GM21786 (cell line): ENCODE measurements around the gene LSP1.

ENCODE experiments used
- ATAC-seq: cut with Tn5 transposase; IDR thresholded peaks from one replicate; pipeline ENCODE4 v1.9.1; 2021; ENCODE audit not compliant: unreplicated experiment

The LSP1 gene

DNA sequence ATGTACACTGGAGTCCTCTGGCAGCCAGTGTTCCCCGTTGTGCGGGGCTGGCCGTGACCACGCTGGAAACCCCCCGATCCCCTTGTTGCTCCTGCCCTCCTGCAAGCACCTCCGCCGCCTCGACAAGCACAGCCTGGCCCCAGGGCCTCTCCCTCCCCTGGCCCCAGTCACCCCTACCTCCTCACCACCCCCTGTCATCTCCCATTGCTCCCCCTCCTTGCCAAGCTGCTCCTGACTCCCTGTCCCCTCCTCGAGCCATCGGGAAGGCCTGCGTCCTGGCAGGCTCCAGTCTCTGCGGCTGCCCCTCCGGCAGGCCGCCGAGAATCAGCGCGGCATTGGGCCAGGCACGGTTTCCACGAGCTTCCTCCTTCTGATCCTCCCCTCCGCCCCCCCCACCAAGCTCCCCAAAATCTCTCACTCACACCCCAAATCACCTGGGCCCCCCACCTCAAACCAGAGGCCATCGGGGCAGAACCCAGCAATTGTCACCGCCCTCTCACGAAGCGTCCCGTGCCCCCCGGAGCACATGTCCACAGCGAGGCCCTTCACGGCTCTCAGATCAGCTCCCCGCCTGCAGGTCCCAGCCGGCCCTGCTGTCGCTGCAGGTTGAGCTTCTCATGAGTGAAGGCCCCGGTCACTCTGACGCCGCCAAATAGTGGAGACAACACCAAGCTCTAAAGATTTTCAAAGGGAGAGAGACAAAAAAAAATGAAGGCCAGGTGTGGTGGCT, 5.7 kb upstream of the LSP1 start:
- ATAC-seq: no peak

DNA sequence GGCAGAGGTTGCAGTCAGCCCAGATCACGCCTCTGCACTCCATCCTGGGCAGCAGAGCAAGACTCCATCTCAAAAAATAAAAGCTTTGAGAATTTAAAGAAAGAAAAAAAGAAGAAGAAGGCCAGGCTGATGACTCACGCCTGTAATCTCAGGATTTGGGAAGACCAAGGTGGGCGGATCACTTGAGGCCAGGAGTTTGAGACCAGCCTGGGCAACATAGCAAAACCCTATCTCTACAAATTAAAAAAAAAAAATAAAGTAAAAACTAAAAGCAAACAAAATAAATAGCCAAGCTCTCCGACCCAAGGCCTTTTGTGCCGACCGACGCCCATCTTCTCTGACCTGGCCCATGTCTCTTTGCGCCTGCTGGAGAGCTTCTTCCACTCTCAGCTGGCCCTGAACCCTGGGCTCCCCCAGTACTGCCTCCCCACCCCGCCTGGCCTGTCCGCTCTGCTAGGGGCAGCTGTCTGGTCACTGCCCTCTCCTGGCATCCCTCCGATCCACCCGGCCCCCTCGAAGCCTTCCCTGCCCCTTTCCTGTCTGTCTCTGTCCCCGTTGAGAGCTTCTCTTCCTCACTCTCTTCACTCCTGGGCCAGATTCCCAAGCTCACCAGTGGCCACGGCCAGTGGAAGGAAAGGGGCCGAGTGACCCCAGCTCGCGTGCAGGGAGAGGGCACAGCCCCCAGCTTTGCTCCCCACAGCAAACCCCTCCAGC, 4.8 kb upstream of the LSP1 start:
- ATAC-seq: no peak

DNA sequence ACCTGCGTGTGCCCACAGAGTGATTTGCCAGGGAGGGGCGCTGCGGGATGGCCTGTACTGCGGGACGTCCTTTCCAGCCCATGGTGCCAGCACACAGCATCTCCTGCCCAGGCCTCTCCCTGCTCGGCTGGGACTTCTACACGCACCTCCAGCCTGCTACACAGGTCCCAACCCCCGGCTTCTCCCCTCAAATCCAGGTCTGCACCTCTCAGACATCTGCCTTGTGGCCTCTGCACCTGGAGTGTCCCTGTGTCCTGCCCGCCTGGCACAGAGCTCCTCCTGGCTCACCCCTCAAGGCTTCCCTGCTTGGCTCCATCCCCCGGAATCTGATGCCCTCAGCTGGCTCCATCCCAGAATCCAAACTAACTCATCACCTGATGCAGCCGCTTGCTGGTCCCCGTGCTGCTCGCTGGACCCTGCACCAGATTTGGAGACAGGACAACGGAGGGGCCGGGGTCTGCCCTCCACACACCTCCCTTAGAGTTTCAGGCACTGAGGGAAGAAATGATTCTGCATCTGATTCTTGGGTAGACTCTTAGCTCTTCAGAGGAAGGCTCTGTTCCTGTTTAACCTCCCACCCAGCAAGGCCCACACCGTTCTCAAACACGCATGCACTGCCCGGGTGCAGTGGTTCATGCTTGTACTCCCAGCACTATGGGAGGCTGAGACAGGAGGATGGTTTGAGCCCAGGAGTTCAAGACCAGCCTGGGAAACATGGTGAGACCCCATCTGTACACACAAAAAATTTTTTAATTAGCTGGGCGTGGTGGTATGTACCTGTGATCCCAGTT, 4.0 kb upstream of the LSP1 start:
- ATAC-seq: no peak

DNA sequence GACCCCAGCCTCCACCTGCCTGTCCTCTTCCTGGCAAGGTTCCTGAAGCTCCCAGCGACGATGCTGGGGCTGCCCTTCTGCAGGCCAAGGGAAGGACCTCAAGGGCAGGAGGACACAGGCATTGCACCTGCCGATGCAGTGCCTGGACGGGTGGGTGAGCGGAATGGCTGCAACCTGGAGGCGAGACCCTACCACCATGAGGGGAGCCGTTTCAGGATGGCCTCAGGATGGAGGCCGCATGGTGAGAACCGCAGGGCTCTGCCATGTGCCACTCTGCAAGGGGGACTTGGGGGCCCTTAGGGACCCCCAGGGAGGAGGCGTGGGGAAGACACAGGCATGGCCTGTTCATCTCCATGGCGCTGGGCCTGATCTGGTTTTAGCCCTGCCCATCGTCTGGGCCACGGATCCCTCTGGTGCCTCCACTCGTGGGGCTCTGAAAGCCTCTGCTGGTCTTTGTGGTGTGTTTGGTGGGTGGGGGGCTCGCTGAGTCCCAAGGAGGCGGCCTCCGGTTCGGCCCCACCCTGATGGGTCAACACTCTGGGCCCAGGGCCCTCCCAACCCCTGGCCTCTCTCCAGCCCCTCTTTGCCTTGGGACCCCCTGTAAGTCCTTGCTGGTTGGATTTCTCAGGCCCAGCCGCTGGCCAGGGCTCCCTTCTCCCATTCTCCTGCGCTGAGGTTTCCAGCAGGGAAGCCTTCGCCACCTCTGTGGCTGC, 1.3 kb upstream of the LSP1 start:
- ATAC-seq: no peak

DNA sequence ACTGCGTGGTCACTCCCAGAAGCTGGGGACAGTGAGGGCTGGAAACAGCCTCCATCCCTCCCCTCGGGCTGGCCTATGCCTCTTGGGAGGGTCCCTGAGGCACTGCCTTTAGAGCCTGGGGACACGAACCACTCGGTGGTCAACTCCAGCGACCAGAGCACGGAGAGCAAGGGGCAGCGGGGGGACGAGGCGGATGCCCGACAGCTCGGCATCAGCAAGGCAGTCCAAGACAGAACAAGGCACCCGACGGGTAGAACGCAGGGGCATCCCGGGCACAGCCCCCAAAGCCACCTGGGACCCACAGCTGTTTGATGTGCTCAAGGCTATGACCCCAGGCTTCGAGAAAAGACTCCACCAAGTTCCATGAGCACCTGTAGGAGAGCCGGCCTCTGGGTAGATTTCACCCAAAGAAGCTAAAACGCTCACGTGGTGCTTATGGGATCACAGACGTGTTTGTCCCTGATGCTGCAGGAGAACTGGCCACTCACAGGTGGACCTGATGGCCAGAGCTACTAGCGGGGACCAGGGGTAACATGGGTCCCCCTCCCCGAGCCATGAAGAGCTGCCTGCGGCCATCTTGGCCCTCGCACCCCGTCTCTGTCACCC, 510 bp upstream of the LSP1 start:
- no peak for ATAC-seq

DNA sequence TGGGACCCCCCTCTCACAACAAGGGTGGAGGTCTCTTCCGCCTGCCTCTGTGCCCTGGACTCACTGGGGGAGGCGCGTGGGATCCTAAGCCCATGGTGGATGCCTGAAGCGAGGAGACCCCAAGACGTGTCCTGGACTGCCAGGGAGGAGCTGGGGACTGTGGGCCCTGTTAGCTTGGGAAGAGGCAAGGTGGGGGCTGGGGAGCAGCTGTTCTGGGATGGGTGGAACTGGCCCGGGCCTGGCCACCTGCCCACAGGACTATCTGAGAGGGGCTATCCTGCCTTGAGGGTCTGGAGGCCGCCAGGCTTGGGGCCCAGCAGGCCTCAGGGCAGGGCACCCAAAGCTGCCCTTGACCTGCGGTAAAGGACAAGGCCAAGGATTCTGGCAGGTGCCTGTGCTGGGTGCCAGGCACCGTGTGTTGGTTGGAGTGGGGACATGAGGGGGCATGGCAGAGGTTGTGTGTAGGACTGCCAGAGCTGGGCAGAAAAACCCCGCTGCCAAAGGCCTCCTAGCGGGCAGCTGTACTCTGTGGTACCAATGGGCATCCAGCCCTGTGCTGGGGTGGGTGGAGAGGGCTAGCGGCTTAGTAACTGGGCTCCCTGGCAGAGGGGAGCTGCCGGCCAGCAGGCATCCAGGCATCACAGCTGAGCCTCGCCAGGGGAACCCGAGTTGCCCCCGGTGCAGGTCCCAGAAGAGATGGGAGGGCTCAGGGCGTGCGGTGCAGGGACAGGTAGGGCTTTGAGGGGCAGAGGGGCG, 670 bp downstream of the LSP1 start:
- ATAC-seq: no peak

DNA sequence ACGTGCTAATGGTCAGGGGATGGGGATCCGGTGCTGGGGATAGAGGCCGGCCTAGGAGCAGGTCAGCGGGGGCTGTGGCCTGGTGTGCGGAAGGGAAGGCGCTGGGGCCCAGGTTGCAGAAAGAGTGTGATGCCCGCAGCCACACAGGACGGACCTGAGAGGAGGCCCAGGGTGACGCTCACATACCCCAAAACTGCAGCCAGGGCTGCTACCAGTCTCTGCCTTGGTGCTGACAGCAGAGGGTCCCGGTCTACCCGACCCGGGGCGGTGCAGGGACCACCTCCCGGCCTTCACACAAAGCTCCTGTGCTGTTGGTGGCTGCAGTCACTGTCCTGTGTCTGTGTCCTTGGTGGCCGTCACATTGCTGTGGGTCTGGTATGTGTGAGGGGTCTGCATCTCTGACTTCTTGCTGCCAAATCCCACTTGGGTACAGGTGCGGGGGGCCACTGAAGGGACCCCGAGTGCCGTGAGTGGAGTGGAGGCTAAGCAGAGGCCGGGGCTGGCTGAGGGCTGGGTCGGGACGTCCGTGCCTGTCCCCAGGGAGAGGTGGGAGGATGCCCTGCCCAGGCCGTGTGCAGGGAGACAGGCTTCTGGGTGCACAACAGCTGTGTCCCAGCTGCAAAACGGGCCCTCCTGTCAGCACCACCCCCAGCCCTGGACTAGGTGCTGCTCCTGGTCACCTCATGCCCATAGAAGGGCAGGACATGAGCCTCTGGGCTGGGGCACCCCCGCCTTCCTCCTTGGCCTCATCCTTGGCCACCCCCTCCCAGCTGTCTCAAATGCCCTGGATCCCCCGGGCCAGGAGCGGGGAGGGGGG, 1.5 kb downstream of the LSP1 start:
- peak; percentile 30 for ATAC-seq

DNA sequence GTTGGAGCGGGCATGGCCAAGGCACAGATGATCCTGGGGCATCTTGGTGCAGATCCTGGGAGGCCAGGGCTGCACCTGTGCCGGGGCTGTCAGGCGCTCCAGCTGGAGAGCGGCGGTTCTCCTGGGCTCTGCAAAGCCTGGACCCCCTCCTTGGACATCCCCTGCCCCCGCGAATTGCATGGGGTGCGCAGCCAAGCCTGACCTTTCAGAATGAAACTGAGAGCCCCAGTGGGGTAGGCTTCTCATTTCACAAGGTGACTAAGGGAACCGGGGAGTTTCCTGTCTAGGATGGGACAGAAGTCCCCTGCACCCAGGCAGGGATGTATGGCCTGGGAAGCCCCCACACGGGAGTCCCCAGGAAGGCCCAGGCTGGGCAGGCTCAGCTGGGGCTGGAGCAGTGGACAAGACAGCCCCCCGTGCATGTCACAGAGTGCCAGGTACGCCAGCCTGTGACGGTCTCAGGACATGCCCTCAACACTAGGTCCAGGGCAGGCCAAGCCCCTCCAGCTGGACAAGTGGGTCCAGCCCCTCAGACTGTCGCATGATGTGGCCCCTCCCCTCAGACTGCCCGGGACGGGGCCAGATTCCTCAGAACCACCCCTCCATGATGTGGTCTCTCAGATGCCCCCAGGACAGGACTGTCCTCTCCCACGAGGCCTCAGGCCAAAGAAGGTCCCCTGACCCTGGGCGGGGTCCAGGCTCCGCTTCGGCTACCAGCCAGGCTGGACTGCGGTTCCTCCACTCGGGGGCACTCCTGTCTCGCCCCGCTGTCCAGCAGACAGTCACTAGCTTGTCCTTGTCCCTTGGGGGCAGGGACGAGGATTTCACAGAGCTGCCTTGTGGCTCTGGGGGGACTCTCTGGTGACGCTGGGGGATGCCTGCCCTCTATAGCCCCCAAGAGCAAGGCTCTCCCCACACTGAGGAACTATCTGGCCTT, 2.3 kb downstream of the LSP1 start:
- ATAC-seq: peak; percentile 44

DNA sequence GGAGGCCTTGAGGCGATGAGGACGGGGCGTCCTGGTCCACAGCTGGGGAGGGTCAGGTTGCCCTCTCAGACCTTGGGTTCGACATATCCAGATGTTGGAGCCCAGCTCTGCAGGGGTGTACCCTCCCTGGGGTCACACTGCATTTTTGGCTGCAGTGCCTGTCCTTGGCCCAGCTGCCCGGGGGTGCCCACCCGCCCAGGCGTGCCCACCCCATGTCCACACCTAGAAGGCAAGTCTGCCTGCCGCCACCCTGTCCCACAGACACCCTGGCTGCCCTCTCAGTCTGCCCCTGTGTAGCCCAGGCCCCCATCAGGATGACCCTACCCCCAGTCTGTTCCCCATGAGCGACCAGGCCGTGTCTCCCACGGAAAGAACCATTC, 3.0 kb downstream of the LSP1 start:
- no peak for ATAC-seq

DNA sequence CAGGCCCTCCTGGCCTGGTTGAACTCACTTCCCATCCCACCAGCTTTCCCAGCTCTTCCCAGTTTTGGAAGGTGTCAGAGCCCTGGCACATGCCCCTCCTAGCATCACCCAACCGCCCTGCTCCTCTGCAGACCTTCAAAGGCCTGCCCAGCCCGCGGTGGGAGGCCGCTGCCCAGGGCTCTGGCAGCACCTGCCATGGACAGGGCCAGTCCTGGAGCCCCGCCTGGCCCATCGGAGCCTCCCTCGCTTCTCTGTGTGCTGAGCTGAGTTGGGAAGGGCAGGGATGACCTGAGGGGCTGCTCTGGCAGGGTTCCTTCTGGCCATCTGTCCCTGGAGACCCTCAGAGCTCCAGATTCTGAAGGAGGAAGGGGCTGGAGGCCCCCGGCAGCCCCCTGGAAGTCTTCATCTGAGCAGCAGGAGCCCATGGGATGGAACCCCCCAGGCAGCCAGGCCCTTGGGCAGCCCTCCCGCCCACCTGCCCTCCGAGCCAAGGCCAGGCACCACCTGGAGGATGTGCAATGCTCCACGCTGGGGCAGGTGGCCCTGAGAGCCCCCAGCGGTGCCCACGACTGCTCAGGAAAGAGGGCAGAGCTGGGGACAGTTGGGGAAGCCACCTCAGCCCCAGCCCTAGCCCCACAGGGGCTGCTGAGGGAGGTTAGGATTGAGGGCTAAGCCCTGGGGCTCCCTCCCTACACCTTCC, 3.6 kb downstream of the LSP1 start:
- ATAC-seq: no peak

DNA sequence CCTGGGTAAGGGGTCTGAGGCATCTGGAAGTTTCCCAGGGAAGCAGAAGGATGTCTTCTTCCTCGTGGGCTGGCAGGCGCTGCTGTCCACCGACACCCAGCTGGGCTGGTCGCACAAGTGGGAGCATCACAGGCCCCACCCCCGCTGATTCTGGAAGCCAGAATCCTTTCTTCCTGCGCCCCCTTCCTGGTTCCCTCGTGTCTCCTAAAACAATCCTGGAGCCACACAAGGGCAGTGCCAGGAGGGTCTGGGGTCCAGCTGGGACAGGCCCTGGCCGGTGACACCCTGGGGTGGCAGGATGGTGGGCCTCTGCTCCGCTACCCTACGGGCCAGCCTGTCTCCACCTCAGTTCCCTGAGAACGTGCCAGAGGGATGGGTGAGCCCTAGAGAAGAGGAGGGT, 4.2 kb downstream of the LSP1 start:
- ATAC-seq: no peak

DNA sequence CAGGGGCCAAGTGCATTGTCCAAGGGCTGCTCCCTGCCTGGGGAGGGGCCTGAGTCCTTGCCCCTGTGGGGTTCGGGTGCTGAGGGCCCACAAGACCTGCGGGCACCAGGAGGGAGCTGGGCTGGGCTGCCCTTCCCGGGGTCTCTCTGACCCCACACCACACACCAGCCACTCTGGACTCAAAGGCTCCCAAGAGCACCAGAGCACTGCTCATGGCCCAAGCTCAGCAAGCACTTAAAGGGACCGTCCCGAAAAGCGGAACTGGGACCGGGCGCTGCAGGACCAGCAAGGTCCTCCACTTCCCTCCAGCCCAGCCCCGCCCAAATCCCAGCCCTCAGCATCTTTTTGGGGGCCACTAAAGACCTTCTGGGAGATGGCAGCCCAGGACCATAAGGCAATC, 5.3 kb downstream of the LSP1 start:
- no peak for ATAC-seq

DNA sequence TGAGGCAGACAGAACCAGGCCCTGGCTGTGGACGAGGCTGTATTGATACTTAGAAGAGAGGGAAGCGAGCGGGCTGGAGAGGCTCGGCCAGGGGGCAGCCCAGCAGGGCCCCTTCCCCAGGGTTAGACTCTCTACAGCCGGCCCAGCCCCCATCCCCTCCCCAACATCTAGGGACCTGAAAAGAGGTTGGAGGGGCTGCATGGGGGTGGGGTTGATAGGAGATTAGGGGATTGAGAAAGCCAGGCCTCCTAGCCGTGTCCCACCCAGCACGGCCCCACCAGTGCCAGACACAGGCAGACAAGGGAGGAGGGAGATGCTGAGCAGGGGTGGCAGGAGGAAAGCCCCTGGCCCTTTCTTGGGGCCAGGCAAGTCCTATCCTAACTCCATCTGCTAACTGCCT, 5.7 kb downstream of the LSP1 start:
- no peak for ATAC-seq

DNA sequence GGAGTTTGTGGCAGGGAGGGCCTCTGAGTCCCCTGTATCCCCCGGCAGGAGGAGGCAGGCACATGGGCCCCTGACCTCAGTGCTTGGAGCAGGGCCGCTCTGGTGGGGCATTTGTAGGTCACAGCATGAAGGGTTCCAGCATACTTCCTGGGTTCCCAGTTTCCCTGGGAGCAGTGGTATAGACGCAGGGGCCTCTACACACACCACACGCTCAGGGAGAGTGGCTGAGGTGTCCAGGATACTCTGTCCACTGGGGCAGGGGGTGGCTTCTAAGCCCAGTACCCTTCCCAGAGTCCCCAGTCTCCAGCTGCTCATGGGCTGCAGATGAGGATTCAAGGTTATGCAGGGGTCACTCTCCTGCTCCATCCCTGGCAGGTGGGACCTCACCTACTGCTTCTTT, 6.1 kb downstream of the LSP1 start:
- ATAC-seq: no peak

DNA sequence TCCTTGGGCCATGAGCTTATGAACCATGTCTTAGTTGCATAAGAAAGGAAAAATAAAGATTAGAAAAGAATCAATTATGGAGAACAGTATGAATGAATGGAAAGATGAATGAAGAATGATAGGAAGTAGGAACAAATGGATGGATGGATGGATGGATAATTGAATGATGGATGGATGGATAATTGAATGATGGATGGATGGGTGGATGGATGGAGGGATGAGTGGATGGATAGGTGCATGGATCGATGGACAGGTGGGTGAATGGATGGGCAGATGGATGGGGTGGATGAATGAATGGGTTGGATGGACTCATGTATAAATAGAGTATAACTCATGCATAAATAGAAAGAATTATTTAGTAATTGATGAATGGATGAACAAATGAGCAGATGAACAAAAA, 7.2 kb downstream of the LSP1 start:
- no peak for ATAC-seq

DNA sequence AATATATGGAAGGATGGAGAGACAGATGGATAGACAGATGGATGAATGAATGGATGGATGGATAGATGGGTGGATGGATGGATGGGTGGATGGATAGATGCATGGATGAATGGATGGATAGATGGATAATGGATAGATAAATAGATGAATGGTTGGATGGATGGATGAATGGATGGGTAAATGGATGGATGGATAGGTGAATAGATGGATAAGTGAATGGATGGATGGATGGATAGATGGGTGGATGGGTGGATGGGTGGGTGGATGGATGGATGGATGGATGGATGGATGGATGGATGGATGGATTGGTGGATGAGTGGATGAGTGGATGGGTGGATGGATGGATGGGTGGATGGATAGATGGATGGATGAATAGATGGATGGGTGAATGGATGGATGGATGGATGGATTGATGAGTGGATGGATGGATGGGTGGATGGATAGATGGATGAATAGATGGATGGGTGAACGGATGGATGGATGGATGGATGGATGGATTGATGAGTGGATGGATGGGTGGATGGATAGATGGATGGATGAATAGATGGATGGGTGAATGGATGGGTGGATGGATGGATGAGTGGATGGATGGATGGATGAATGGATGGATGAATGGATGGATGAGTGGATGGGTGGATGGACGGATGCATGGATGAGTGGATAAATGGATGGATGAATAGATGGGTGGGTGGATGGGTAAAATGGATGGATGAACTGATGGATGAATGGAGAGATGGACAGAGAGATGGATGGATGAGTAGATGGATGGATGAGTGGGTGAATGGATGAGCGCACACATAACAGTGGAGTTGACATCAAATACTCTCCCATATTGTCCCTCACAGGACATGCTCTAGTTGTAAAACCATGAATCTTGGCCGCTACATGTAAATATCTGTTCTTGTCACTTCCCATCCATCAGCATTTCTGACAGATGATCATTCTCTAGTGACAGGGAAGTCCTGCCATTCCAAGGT, 8.8 kb downstream of the LSP1 start:
- no peak for ATAC-seq
